IMR-90 (cell line): ENCODE data around the gene TTC28. TPM values are rescaled to one million over a fixed set of nuclear protein-coding genes. Genes with fewer than 3 reads are reported as not detected.
A peak's percentile ranks its signal among the peaks of the same experiment; 100 is the strongest.

ENCODE experiments used
- ATAC-seq: fragments of 200-7000 bp; cut with Tn5 transposase; 2 replicates; pipeline ENCODE4 v1.9.1; 2020; ENCODE audit warnings: low read depth, mild to moderate bottlenecking, moderate library complexity
- BruUV-seq: library from RNA; stranded (reverse); fragments of 400-500 nt; replicated peaks from 2 replicates; lab custom pipeline; 2021; lab: Mats Ljungman, UMichigan
- CTCF ChIA-PET: fragments of 300-600 bp; formaldehyde crosslinking; extraction: SDS; loops from one replicate; lab custom pipeline; 2021; ENCODE audit warnings: antibody characterized with exemption; lab: Yijun Ruan, JAX
- POLR2A ChIA-PET: fragments of 300-600 bp; sonication (Branson Sonifier 250); formaldehyde crosslinking; loops from one replicate; lab custom pipeline; 2022; ENCODE audit warnings: antibody characterized with exemption; ENCODE audit not compliant: unreplicated experiment; lab: Charles Lee
- DNase-seq: peaks from one replicate; pipeline ENCODE4 v3.0.0; 2013
- H2AFZ ChIP-seq: replicated peaks from 2 replicates; pipeline ENCODE3; 2013; ENCODE audit warnings: low read length, mild to moderate bottlenecking; ENCODE audit not compliant: poor library complexity
- H2AK5ac ChIP-seq: 2 replicates; pipeline ENCODE4 v1.6.1; 2013; ENCODE audit warnings: low read depth, low read length, inconsistent platforms
- H2AK9ac ChIP-seq: replicated peaks from 2 replicates; pipeline ENCODE3; 2013; ENCODE audit warnings: mild to moderate bottlenecking, low read depth, low read length, moderate library complexity; ENCODE audit not compliant: poor library complexity
- H2BK120ac ChIP-seq: 2 replicates; pipeline ENCODE4 v1.6.1; 2013; ENCODE audit warnings: low read depth, low read length, inconsistent platforms
- H2BK15ac ChIP-seq: 3 replicates; pipeline ENCODE4 v1.6.1; 2013; ENCODE audit warnings: low read depth, low read length, inconsistent platforms
- H2BK20ac ChIP-seq: 2 replicates; pipeline ENCODE4 v1.6.1; 2013; ENCODE audit warnings: low read depth, mild to moderate bottlenecking, inconsistent platforms, low read length, moderate library complexity
- H2BK5ac ChIP-seq: 2 replicates; pipeline ENCODE4 v1.6.1; 2013; ENCODE audit warnings: mild to moderate bottlenecking, low read depth, low read length, inconsistent platforms; ENCODE audit not compliant: poor library complexity, severe bottlenecking
- H3K14ac ChIP-seq: replicated peaks from 2 replicates; pipeline ENCODE4 v1.6.1; 2013; ENCODE audit warnings: low read depth, low read length, inconsistent platforms
- H3K18ac ChIP-seq: 2 replicates; pipeline ENCODE4 v1.6.1; 2013; ENCODE audit warnings: low read depth, low read length, control low read depth
- H3K23ac ChIP-seq: 2 replicates; pipeline ENCODE4 v1.6.1; 2013; ENCODE audit warnings: low read depth, low read length, inconsistent platforms
- H3K27ac ChIP-seq: 2 replicates; pipeline ENCODE4 v1.5.1; 2013; ENCODE audit warnings: mild to moderate bottlenecking, control low read depth, low read length; ENCODE audit not compliant: insufficient read depth
- H3K27me3 ChIP-seq: 2 replicates; pipeline ENCODE4 v1.6.1; 2013; ENCODE audit warnings: low read length; ENCODE audit not compliant: control insufficient read depth, insufficient read depth
- H3K36me3 ChIP-seq: 2 replicates; pipeline ENCODE4 v1.6.1; 2013; ENCODE audit warnings: low read length, mixed read lengths; ENCODE audit not compliant: control insufficient read depth, insufficient read depth
- H3K4ac ChIP-seq: 2 replicates; pipeline ENCODE4 v1.6.1; 2013; ENCODE audit warnings: low read depth, low read length, inconsistent platforms
- H3K4me1 ChIP-seq: 2 replicates; pipeline ENCODE4 v1.6.1; 2013; ENCODE audit warnings: low read length, mixed read lengths; ENCODE audit not compliant: control insufficient read depth, insufficient read depth
- H3K4me2 ChIP-seq: 2 replicates; pipeline ENCODE4 v1.6.1; 2013; ENCODE audit warnings: low read depth, mild to moderate bottlenecking, control low read depth, low read length, moderate library complexity
- H3K4me3 ChIP-seq: 2 replicates; pipeline ENCODE4 v1.5.1; 2013; ENCODE audit warnings: low read depth, mild to moderate bottlenecking, control low read depth, low read length, moderate library complexity; ENCODE audit not compliant: insufficient read depth
- H3K56ac ChIP-seq: 2 replicates; pipeline ENCODE4 v1.6.1; 2013; ENCODE audit warnings: low read length, inconsistent platforms; ENCODE audit not compliant: insufficient read depth; ENCODE audit errors: extremely low read depth
- H3K79me1 ChIP-seq, 2 experiments: 2 replicates each; pipeline ENCODE4 v1.6.1; 2013; ENCODE audit warnings: low read length in 2 of 2, inconsistent platforms in 1 of 2, low read depth in 1 of 2
- H3K9ac ChIP-seq: 2 replicates; pipeline ENCODE4 v1.6.1; 2013; ENCODE audit warnings: low read depth, low read length, control low read depth
- H3K9me1 ChIP-seq: 2 replicates; pipeline ENCODE4 v1.6.1; 2013; ENCODE audit warnings: low read length, inconsistent platforms; ENCODE audit not compliant: insufficient read depth
- H3K9me3 ChIP-seq: 2 replicates; pipeline ENCODE4 v1.6.1; 2013; ENCODE audit warnings: low read length; ENCODE audit not compliant: control insufficient read depth, insufficient read depth
- H4K20me1 ChIP-seq: 2 replicates; pipeline ENCODE4 v1.6.1; 2013; ENCODE audit warnings: low read length, inconsistent platforms; ENCODE audit not compliant: insufficient read depth
- H4K5ac ChIP-seq: 2 replicates; pipeline ENCODE4 v1.6.1; 2013; ENCODE audit warnings: mild to moderate bottlenecking, low read depth, low read length, control low read depth
- H4K8ac ChIP-seq, 2 experiments: 2 replicates each; pipeline ENCODE4 v1.6.1; 2013; ENCODE audit warnings: low read depth in 2 of 2, low read length in 2 of 2, control low read depth in 1 of 2, inconsistent platforms in 1 of 2
- H4K91ac ChIP-seq: 2 replicates; pipeline ENCODE4 v1.6.1; 2013; ENCODE audit warnings: low read depth, low read length, inconsistent platforms; ENCODE audit not compliant: insufficient read depth
- CEBPB ChIP-seq: IDR thresholded peaks from 2 replicates; pipeline ENCODE4 v1.6.1; 2012; ENCODE audit warnings: low read depth, low read length, improper control_type of control experiment
- USF2 ChIP-seq: fragments of 150-350 bp; IDR thresholded peaks from 2 replicates; pipeline ENCODE4 v1.6.1; 2017; ENCODE audit warnings: mild to moderate bottlenecking, antibody characterized with exemption, low read length, low read depth
- whole genome bisulfite sequencing, 2 experiments: methylation state at CpG; one replicate each; pipeline versions ENCODE4 v1.1.5 to v1.1.7; 2013; ENCODE audit warnings: missing lambda C conversion rate in 2 of 2; ENCODE audit not compliant: insufficient read length in 1 of 2; ENCODE audit errors: extremely low coverage in 2 of 2; 5-methylcytosine and 5-hydroxymethylcytosine counted together
- dilution Hi-C: fragments of 300-500 bp; cut with HindIII; formaldehyde crosslinking; loops from one replicate; pipeline ENCODE4 v1.14.3; 2018; ENCODE audit warnings: low sequenced_read_pairs; ENCODE audit not compliant: unreplicated experiment
- in situ Hi-C: fragments of 300-500 bp; cut with MboI; formaldehyde crosslinking; loops from 3 replicates; pipeline ENCODE4 v1.14.3; 2019; ENCODE audit warnings: low sequenced_read_pairs, inconsistent platforms, mixed read lengths
- intact Hi-C: fragments of 100-400 bp; cut with micrococcal nuclease; formaldehyde crosslinking; loops from 2 replicates; pipeline ENCODE4 v1.10.0; 2022
- polyA plus RNA-seq, 3 experiments: library from polyadenylated mRNA; depleted of rRNA; stranded (reverse); fragments of >200 nt; gene quantifications; 2 replicates each; pipeline ENCODE4 v1.2.3, GENCODE V29; 2012; ENCODE audit warnings: low replicate concordance in 1 of 3
- total RNA-seq: library from RNA; depleted of rRNA; stranded (reverse); fragments of >200 nt; gene quantifications from 2 replicates; pipeline ENCODE4 v1.2.3, GENCODE V29; 2012

TTC28 gene
- total and polyA plus RNA-seq, 2 of the 4 experiments (the other 2 are of a cell fraction): 5.6 to 13.3 TPM

GRCh38 chr22:28103596-28103995, 576.0 kb downstream of the TTC28 start:
- H3K27me3 ChIP-seq: no peaks in the 10 kb centered on the region
- intact Hi-C loops (no loop called here), dilution Hi-C loops (no loop called here), in situ Hi-C loops (no loop called here)
- no peaks in the 10 kb centered on the region; a peak in 1 of 4 replicates for H3K79me1 ChIP-seq
- no peak overlapping the region for H4K91ac ChIP-seq
- peaks cover 11% of the 10 kb centered on the region for H3K4me1 ChIP-seq
- TF ChIP-seq USF2: no peak
- 0 out of 2 replicates have a peak, but pooled peaks have one; percentile 22 for TF ChIP-seq CEBPB
- 67% methylated on average over 1 of the region's 2 CpGs; no CpG with 5 or more reads in 1 of the 2 experiments for WGBS, 2 experiments
- no peaks in the 10 kb centered on the region for H4K20me1 ChIP-seq
- no peak overlapping the region for H3K4me3 ChIP-seq
- CTCF ChIA-PET: interaction anchor here (1.7 kb wide), 1 partner anchor 9 kb away, joined by 6 read pairs; no protein-coding TSS in a partner anchor
- no peak overlapping the region for H3K23ac ChIP-seq
- DNase-seq (no peak), ATAC-seq (0 out of 2 replicates have a peak, but pooled peaks have one; percentile 11)
- H4K5ac ChIP-seq: peak overlapping the region; percentile 16; the same call in 1 of the 2 replicates
- H3K9me1 ChIP-seq: peaks cover 5% of the 10 kb centered on the region
- no peak overlapping the region for H2AK5ac ChIP-seq
- H2AFZ ChIP-seq: no peak overlapping the region
- H3K4ac ChIP-seq: no peak overlapping the region
- H3K18ac ChIP-seq: peak overlapping the region; percentile 6; the same call in 1 of the 2 replicates
- H3K9ac ChIP-seq: no peak overlapping the region
- H2BK120ac ChIP-seq: no peak overlapping the region
- POLR2A ChIA-PET: no interaction called here
- peaks cover 36% of the 10 kb centered on the region for H3K36me3 ChIP-seq
- H4K8ac ChIP-seq: no peak overlapping the region
- peak overlapping the region; percentile 29; the same call in 1 of the 2 replicates for H3K27ac ChIP-seq
- no peak overlapping the region for H2BK15ac ChIP-seq
- no peak overlapping the region for H2AK9ac ChIP-seq
- no peak overlapping the region for H3K14ac ChIP-seq
- no peak overlapping the region for H2BK5ac ChIP-seq
- no TSS peak for BruUV-seq
- no peak overlapping the region for H3K56ac ChIP-seq
- H2BK20ac ChIP-seq: no peak overlapping the region
- H3K9me3 ChIP-seq: no peaks in the 10 kb centered on the region
- no peak overlapping the region for H3K4me2 ChIP-seq
